Measurements from ENCODE around the gene NBEA.
"Not testable (repeated sequence)": the region's sequence is repeated elsewhere in the genome, so short reads cannot be mapped to it uniquely, and the experiment has no call there.

The NBEA gene, protein sequence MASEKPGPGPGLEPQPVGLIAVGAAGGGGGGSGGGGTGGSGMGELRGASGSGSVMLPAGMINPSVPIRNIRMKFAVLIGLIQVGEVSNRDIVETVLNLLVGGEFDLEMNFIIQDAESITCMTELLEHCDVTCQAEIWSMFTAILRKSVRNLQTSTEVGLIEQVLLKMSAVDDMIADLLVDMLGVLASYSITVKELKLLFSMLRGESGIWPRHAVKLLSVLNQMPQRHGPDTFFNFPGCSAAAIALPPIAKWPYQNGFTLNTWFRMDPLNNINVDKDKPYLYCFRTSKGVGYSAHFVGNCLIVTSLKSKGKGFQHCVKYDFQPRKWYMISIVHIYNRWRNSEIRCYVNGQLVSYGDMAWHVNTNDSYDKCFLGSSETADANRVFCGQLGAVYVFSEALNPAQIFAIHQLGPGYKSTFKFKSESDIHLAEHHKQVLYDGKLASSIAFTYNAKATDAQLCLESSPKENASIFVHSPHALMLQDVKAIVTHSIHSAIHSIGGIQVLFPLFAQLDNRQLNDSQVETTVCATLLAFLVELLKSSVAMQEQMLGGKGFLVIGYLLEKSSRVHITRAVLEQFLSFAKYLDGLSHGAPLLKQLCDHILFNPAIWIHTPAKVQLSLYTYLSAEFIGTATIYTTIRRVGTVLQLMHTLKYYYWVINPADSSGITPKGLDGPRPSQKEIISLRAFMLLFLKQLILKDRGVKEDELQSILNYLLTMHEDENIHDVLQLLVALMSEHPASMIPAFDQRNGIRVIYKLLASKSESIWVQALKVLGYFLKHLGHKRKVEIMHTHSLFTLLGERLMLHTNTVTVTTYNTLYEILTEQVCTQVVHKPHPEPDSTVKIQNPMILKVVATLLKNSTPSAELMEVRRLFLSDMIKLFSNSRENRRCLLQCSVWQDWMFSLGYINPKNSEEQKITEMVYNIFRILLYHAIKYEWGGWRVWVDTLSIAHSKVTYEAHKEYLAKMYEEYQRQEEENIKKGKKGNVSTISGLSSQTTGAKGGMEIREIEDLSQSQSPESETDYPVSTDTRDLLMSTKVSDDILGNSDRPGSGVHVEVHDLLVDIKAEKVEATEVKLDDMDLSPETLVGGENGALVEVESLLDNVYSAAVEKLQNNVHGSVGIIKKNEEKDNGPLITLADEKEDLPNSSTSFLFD (N-terminal part only)

DNA sequence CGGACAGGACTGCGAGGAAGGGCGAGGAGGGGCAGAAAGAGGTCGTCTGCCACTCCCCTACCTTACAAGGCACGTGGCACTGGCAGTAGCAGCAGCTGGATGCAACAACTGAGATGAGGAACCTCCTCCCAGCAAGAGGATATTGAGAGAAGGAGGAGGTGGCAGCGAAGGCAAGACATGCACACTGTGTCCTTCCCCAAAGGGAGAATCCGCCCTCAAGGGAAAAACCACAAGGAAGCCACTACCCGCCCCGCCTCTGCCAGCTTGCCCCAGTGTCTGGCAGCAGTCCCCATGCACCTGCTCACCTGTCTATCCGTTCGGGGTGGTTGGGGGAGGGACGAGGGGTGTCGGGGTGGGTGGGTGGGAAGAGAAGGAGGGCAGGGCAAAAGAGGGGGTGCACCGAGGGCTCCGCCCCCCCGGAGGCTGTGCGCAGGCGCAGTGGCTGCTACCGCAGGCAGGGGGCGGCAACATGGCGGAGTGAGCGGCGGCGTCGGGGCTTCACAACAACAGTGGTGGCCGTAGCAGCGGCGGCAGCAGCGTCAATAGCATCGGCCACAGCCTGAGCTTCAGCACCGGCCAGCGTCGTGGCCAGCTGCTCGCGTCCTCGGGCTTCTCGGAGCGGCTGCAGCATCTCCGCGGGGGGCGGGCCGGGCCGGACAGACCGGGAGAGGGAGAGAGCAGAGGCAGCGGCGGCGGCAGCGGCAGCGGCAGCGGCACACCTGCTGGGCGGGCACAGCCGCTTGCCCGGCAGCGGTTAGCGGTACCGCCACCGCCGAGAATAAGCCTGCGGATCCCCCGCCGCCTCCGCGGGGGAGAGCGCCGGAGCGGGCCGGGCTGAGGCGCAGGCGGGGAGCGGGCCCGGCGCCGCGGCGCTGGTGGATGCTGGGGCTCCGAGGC is at the start of gene NBEA:
Gene NBEA, plus strand, starts transcription at position 436 of the 897 bp plus-strand sequence. CDS start 551 bp downstream, outside the sequence.
- DNase-seq = peak; percentile 58

DNA sequence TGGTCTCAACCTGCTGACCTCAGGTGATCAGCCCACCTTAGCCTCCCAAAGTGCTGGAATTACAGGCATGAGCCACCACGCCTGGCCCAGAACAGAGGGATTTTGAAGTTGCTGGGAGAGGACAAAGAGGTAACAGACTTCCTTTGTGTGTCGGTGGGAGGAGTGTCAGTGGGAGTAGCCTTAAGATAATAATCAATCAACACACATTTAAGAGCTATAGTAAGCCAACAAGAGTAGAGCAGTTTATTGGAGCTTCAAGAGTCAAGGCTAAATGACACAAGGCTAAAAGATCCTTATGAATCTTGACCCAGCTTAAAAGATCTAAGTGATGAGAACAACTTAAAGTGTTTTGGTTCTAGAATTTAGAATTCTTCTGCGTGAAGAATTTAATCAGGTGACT is 47.3 kb upstream of the NBEA start:
- DNase-seq = no peak

DNA sequence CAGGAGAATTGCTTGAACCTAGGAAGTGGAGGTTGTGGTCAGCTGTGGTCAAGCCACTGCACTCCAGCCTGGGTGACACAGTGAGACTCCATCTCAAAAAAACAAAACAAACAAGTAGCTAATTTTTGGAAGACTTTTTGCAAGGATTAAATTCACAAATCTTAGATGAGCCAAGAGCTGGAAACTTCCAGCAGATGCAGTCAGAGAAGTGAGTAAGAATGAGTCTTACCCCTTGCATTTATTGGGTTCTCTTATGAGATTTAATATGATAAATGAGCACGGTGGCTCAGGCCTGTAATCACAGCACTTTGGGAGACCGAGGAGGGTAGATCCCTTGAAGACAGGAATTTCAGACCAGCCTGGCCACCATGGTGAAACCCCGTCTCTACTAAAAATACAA is 44.9 kb upstream of the NBEA start:
- no peak for DNase-seq

DNA sequence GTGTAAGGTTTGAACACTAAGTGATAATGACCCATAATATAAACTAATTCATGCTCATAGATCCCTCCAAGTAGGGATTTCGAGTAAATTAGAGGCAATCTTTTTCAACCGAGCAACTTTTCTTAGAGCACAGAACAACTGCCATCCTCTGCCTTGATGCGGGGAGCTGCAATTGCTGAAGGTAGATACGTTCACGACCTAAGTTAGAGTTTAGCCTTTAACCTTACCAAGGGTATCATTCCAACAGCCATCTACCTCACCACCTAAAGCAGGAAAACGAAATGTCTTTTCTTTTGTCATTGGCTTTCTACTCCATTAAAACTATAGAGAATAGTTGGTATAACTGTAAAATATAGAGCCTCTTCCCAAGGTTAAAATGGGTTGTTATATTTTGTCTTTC is 42.2 kb upstream of the NBEA start:
- no peak for DNase-seq

DNA sequence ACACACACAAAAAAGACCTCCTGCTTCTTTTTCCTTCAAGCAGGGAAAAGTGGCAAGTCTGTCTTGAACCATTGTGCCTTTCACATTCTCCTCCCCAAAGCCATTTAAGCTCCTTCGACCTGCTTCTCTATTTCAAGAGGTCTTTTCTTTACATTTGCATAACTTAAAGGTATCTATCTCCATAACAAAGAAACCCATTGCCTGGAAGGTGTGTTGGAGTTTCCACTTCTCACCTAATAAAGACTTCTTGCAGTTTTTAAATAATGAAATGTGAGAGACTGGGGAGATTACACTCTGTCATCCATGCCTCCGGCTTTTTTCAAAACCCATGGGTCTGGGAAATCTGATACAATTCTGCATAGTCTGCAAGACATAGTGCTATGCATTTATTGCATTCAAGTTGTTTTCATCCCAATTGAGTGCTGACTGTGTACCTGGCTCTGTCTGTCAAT is 41.8 kb upstream of the NBEA start:
- DNase-seq = no peak

DNA sequence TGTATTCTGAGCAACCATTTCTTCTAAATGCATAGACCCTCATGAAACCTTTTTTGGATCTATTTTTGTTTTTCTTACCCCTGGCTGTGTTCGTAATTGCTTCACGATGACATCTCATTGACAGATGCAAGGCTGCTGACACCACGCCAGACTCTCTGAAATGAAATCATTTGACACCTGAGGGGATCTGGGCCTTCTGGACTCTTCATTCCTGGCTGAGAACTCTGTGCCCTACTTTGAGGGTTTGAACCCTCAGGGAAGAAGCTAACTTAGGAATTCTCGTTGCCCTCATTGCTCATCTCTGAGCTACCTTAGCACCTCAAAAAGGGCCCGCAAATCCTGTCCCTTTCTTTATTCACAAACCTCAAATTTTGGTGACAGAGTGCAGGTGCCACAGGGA is 40.5 kb upstream of the NBEA start:
- DNase-seq = no peak

DNA sequence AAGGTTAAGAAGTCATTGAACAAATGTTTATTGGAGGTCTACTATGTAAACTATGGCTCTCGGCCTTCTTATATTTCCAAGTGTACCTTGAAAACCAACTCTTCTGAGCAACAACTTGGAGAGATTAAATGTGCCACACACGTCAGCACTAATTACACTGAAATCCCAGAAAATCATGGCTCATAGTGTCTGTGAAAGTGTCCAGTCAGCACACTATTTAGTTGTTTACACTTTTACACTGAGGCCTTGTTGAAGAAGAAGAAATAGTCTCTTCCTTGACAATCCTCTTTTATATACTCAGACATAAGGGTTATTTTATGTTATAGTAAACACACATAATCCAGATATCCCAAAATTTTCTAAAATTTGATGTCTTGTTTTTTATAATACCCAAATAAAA is 30.9 kb upstream of the NBEA start:
- no peak for DNase-seq

DNA sequence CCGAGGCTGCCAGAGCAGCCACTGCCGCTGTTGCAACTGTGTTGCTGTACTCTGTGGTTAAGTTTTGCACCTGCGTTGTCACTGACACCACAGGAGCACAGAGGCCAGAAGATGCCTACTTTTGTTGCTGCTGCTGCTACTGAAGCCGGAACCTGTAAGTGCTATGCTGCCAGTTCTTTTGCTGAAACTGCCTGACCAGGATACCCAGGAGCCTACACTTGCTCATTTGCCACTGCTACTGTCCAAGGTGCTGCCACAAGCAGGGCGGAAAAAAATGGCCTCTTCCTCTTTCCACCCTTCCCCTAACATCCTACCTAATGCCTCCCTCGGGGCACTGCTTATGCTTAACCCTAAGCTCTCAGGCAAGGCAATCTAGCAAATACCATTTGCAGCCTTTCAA is 29.0 kb upstream of the NBEA start:
- DNase-seq = no peak

DNA sequence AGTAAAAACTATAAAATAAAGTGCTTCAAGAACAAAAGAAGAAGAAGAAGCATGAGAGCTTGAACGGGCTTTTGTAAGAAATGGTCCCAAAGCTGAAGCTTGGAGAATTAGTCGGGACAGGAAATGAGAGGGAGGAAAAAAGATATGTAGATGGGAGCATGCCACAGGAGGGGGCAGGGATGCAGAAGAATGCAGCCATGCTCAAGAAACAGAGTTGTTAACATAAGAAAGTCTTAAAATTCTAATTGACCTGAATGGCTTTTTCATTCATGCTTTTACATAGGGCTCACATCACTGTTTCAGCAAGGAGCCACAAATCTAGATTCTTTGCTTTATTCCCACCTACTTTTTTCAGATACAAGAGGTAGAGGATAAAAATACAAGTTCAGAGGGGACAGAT is 27.7 kb upstream of the NBEA start:
- no peak for DNase-seq

DNA sequence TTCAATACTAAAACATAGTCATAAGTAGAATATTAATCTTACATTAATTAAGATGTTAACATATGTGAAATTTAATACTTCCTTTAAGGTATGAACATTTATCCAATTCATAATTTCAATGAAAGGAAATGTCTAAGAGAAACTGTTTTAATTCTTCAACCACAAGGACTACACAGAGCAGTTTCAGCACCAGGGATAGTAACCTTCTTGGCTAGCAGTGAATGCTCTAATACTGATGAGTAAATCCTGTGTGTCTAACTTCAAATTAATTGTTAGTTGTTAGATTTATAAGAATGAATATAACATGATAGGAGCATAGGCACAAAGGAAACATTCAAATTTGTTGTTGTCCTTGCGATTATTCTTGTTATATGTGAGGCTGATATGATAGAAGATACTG is 15.6 kb upstream of the NBEA start:
- peak; percentile 5 for DNase-seq

DNA sequence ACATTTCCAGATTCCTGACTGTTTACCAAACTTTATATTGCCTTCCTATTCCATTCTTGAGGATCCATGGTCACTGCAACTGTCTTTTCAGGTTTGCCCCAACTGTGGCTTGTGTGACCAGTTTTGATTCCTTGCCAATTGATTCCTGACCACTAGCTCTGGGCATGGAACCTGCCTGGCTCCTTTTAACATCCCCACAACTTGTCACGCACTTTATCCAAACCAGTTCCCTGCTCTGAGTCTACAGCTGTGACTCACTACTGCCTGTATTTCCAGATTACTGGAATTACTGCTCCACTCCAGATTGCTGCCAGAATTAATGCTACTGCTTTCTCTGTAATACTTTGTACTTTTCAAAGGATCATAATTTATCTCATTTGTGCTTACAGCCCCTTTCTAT is 13.4 kb upstream of the NBEA start:
- not testable (repeated sequence) for DNase-seq

DNA sequence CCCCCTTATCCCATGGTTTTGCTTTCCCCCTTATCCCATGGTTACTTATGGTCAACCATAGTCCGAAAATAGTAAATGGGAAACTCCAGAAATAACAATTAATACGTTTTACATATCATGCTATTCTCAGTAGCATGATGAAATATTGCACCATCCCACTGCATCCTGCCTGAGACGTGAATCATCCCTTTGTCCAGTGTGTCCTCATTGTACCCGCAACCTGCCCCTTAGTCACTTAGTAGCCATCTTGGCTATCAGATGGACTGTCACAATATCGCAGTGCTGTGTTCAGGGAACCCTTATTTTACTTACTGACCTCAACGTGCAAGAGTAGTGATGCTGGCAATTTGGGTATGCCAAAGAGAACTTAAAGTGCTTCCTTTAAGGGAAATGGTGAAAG is 10.5 kb upstream of the NBEA start:
- no peak for DNase-seq

DNA sequence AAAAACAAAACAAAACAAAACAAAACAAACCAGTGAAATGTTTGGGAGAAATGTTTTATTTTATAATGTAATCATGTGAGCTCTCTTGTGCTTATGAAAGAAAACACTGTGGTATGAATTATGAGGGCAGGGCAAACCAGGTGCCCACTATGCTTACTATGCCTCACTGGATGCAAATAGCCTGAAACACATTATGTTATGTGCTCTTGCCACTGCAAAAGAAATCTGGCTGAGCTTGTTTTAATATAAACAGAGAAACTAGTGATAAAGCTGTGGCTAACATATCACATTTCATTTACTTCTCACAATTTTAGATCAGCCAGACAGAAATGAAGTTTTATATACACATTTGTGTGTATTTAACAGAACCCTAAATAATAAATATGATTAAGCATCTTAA is 8.7 kb upstream of the NBEA start:
- DNase-seq = no peak

DNA sequence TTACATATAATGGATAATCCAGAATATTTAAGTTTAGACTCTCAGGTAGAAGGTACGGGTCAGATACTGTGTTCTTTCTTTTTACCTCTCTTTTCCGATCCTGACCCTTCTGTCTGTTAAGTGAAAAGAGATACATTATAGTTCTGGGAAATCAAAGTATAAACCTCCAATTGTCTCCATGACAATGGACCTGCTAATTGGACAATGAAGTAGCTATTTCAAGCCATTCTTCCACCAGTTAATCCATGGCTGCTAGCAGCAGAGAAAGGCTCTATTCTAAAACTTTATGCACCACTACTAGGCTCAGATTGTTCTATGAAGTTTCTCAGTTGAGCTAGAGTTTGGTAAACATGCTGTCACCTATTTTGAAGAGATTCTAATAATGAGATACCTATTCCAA is 8.3 kb upstream of the NBEA start:
- no peak for DNase-seq

DNA sequence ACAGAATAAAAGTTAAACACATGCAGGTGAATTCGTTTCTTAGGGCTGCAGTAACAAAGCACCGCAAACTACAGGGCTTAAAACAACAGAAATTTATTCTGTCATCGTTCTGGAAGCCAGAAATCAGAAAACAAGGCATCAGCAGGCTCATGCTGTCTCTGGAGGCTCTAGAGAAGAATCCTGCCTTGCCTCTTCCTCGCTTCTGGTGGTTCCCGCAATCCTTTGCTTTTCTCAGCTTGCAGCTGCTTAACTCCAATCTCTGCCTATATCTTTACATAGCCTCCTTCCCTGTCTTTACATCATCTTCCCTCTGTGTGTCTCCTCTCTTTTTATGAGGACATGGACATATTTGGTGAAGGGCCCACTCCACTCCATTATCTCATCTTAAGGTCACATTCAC is 6.2 kb upstream of the NBEA start:
- no peak for DNase-seq

DNA sequence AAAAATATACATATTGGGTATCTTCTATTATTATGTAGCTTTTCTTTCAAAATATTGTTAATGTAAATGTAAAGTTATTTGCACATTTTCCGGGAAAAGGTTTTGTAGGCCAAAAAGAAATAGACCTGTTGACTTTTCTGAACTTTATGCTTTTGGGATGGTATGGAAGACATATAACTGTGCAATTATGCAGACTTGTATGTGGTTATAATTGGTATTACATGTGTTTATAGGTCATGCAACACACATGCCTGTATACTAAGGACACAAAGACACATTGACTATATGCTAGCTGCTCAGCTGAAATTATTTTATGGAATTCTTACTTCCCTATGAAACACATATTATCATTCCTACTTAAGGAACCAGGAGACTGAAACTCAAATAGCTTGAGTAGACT is 2.3 kb upstream of the NBEA start:
- no peak for DNase-seq

DNA sequence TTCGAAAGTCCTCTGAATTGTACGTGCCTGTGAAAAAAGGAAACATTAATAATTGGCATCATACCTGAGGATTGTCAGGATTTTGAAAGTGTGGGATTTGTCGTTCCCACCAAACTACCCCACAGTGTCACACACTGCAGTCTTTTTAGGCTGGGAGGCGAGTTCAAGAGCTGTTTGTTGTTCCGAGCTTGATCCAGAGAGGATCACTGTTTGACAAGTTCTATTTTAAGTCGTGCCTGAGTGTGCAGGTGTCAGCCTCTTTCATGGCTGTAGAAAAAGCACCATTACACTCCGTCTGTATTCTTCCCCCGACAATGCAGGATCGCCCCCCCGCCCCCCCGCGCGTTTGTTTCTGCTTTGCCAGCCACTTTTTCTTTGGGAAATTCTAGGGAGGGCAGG is 635 bp upstream of the NBEA start:
- DNase-seq = no peak

DNA sequence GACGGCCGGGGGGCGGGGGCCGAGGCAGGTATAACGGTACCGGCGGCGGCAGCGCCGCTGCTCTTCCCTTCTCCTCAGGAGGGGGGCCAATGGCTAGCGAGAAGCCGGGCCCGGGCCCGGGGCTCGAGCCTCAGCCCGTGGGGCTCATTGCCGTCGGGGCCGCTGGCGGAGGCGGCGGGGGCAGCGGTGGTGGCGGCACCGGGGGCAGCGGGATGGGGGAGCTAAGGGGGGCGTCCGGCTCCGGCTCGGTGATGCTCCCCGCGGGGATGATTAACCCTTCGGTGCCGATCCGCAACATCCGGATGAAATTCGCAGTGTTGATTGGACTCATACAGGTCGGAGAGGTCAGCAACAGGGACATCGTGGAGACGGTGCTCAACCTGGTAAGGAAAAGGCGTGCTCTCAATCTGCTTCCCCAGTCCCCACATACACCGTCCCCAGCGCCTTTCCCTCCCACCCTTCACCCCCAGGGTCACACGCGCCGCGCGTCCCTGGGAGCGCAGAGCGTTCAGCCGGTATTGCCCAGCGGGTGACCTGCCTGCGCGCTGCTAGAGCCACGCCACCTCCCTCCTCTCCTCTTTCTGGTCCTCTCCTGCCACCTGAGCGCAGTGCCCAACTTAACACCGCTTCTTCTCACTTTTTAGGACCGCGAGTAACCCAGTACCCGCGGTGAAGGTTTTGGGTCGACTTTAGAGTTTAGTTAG is 814 bp downstream of the NBEA start:
- no peak for DNase-seq

DNA sequence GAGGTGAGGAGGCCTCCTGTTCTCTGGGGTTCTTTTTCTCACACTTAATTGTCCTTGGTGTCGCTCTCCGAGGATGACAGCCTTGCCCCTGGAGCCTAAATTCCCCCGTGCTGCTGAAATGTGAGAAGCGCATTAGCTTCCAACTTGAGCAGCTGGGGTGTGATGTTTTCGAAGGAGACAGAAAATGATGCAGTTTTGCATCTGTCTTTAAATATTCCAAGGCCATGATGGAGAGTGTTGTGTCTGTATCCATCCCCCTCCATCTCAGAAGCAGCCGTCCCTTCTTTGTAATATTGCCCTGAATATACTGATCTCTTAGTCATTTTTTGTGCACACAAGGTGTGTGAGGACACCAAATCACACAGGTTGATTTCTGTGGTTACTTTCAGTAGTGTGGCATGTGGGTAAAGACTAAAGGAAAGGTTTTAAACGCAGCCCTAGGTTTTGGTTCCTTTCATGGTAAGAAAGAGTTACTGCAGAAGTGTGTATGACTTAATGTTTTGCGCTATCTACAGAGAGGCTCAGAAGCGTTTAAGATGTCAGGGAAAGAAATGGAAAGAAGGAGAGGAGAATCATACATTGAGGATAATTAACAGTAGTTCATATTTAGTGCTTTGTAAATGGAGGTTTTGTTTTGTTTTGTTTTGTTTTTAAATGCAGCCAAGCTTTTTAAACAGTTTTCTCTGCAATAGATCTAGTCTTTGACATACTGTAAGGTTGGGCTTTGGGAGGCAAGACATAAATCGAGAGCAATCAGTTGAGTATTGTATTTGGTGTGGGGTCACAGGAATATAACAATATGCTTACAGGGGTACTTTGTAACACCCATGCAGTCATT is 1.6 kb downstream of the NBEA start:
- no peak for DNase-seq

DNA sequence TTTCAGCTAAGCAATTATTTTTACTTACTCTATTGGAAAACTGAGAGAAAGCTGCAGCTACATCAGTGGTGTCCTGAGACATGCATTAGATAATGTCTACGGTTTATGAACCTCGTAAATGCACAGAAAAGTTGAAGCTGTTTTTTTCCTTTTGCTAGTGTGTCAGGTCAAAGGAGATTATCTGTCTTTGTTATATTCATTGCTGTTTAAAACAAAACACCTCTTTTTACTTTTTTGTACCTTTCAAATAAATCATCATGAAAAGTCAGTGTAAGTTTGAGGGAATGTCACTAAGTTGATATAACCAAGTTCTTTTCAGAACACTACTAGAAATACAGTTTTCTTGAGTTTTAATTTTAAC is 2.2 kb downstream of the NBEA start:
- DNase-seq = no peak

DNA sequence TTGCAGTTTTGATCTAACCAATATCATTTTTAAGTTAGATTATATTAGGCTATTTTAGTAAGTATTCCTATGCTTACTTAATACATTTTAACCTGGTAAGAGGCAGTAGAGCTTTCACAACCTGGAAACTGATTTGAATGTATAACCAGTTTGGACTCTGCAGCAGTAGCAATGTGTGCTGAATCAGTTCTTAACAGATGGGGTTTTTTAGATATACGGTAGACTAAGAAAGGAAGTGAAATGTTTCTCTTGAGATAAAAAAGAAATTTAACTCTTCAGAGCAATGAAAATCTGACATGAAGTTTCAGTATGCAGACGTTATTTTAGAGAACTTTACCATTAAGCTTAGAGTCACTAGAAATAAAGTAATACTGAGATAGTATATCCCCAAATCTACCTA is 2.7 kb downstream of the NBEA start:
- DNase-seq = no peak

Data from hematopoietic multipotent progenitor cell treated with erythropoietin and hydrocortisone succinate and interleukin-3 and kit ligand, for 8 days (in vitro differentiated cells).